ENCODE measurements around the gene SNTG2.
"Not testable (repeated sequence)": the region's sequence is repeated elsewhere in the genome, so short reads cannot be mapped to it uniquely, and the experiment has no call there.

SNTG2 gene

GRCh38 chr2:1341404-1342120, 390.9 kb downstream of the SNTG2 start:
- no peak for DNase-seq

- DNase-seq: no peak
Measured at GRCh38 chr2:1348789-1349188, 398.1 kb downstream of the SNTG2 start.

- DNase-seq: no peak
Measured at GRCh38 chr2:1350111-1350510, 399.5 kb downstream of the SNTG2 start.

GRCh38 chr2:1353124-1353523, 402.5 kb downstream of the SNTG2 start:
- DNase-seq: no peak

- DNase-seq: no peak
Measured at GRCh38 chr2:1353543-1353942, 402.9 kb downstream of the SNTG2 start.

- DNase-seq: no peak
Measured at GRCh38 chr2:1360144-1360543, 409.5 kb downstream of the SNTG2 start.

GRCh38 chr2:1360557-1361250, 410.1 kb downstream of the SNTG2 start:
- no peak for DNase-seq

- no peak for DNase-seq
Measured at GRCh38 chr2:1363367-1363766, 412.7 kb downstream of the SNTG2 start.

GRCh38 chr2:1366546-1367134, 416.0 kb downstream of the SNTG2 start:
- no peak for DNase-seq

GRCh38 chr2:1367601-1368000, 417.0 kb downstream of the SNTG2 start:
- no peak for DNase-seq

- DNase-seq: no peak
Measured at GRCh38 chr2:1369905-1370304, 419.3 kb downstream of the SNTG2 start.

GRCh38 chr2:1370461-1370860, 419.8 kb downstream of the SNTG2 start:
- no peak for DNase-seq

GRCh38 chr2:1371082-1371481, 420.4 kb downstream of the SNTG2 start:
- DNase-seq: no peak

- DNase-seq: no peak
Measured at GRCh38 chr2:1373830-1374229, 423.2 kb downstream of the SNTG2 start.

GRCh38 chr2:1374287-1374686, 423.6 kb downstream of the SNTG2 start:
- DNase-seq: no peak

- DNase-seq: no peak
Measured at GRCh38 chr2:1375794-1376193, 425.1 kb downstream of the SNTG2 start.

- DNase-seq: no peak
Measured at GRCh38 chr2:1377473-1377872, 426.8 kb downstream of the SNTG2 start.

GRCh38 chr2:1378456-1379150, 428.0 kb downstream of the SNTG2 start:
- DNase-seq: no peak

GRCh38 chr2:1381644-1382043, 431.0 kb downstream of the SNTG2 start:
- DNase-seq: no peak

GRCh38 chr2:1387954-1388725, 437.5 kb downstream of the SNTG2 start:
- not testable (repeated sequence) for DNase-seq

GRCh38 chr2:1390118-1390517, 439.5 kb downstream of the SNTG2 start:
- DNase-seq: not testable (repeated sequence)

GRCh38 chr2:1393321-1393720, 442.7 kb downstream of the SNTG2 start:
- no peak for DNase-seq

Measured in right forelimb (tissue), 1 donor.